GM19468 (cell line): ENCODE results near the gene ADGRG1.

Experiments used
- ATAC-seq: cut with Tn5 transposase; IDR thresholded peaks from one replicate; pipeline ENCODE4 v1.9.1; 2021; ENCODE audit warnings: mild to moderate bottlenecking, moderate library complexity, moderate number of reproducible peaks; ENCODE audit not compliant: unreplicated experiment; ENCODE audit errors: extremely low read depth

Gene ADGRG1

DNA sequence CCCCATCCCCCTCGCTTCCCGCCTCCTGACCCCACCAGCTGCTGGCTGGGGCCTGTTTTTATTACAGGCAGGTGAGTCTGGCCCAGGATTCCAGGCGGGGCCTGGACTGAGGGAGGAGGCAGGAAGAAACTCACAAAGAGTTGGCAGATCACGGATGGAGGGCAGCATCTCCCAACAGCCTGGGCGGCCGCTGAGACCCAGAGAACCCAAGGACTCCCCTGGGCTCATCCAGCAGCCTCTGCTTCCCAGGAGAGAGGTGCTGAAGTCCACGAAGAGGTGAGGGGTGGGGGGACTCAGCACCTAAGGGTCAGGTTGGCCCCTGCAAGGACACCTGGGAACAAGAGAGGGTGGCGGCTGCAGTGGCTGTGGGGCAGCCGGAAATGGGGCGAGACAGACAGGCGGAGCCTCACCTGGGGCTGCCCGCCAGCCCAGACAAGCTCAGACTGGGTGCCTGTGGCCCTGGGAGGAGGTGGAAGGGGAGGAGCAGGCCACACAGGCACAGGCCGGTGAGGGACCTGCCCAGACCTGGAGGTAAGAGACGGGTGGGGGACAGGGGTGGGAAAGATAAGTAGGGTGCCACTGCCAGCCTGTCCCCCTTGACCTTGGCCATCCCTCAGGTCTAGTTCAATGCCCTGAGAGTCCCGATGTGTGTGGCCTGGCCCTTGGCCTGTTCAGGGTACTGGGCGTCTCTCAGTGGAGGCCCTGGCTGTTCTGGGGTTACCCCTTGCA is 8.7 kb upstream of the ADGRG1 start:
- ATAC-seq: no peak

DNA sequence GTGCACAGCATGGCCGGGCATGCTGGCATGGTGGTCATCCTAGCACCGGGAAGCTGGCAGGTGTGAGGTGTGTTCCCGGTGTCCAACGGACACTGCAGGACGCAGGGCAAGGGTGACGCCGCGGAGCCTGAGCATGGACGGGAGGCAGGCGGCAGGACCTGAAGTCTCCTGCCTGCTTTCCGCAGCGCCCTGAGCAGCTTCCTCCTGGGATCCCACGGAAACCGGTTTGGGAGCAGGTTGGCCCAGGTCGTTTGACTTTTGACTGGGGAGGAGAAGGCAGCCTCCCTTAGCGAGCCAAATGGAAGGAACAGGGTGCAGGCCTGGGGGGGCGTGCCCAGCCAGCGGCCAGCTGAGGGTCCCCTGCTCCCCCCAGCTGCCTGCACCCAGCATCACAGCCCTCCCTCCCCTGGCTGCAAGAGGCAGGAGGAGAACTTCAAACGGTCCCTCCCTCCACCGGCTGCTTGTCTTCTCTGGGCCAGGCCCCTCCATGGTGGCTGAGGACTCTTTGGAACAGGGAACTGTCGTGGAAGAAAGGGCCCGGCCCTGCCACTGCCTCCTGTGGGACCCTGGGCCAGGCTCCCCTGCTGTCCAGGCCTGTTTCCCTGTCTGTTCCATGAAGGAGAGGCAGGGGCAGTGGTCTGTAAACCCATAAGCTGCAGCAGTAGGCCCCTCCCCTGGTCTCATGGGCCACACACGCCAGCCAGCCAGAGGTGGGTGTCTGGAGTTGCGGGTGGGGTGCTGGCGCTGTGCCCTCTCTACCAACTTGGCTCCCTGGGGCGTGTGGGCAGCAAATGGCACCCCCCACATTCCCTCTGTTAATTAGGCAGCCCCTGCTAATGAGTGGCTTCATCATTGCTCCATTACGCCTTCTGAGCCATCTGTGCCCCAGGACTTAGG is 7.8 kb upstream of the ADGRG1 start:
- ATAC-seq: no peak

GRCh38 chr16:57621521-57622271 is 6.7 kb upstream of the ADGRG1 start:
- ATAC-seq: no peak

GRCh38 chr16:57622361-57623250 is 5.8 kb upstream of the ADGRG1 start:
- no peak for ATAC-seq

GRCh38 chr16:57623251-57624043 is 5.0 kb upstream of the ADGRG1 start:
- ATAC-seq: no peak

GRCh38 chr16:57624044-57624688 is 4.3 kb upstream of the ADGRG1 start:
- ATAC-seq: no peak

DNA sequence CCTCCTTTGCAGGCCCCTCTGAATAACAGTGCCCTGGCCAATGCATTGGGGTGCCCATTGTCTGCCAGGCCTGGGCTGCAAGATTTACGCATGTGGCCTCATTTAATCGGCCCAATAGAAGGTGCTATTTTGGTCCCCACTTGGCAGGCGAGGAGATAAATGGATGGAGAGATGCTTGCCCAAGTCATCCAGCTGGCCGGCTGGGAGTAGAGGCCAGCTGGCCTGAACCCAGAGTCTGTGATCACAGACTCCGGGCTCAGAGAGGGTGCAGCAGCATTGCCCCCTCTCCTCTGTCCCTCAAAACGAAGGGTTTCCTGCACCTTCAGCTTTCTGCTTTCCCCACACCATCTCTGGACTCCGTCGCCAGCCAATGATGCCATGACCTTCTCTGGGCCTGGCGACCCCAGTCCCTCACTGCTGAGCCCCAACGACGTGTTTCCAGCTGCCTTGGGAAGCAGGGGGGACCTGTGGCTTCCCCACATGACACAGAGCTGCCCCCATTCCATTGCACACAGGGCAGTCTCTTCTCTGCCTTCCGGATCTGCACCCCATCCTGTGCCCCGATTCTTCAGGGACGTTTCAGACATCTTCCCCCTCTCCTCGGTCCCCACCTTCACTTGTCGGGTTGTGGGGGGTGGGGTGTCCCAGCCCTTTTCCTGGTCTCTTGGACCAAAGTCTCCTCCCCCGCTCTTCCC is 3.5 kb upstream of the ADGRG1 start:
- no peak for ATAC-seq

DNA sequence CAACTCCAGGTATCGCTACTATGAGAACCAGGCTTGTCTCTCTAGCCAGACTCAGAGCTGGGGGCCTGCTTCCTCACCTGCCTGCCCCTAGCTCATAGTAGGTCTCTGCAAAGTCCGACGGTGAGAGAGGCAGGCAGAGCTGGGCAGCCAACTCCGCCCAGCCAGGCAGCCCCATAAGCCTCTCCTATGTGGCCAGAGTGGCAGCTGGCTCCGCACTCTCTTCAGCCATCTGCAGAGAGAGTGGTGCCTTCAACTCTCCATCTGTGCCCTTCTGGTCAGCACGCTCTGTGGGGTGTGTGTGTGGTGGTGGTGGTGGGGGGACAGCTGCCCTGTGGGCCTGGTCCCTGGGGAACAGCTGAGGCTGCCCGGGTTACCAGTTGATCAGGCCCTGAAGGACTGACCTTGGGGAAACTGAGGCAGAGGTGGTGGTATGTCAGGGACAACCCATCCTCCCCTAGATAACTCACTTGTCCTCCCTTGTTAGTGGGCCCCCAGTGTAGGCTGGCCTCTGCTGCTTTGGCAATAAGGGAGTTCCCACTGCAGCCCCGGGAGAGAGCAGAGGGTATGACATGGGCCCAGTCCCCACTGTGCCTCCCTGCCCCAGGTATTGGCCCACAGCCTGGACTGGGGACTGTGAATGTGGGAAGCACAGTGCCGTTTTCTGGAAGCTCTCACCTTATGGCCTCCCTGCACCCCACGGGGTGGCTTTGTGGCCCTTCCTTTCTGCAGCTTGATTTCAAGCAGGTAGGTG is 1.8 kb upstream of the ADGRG1 start:
- no peak for ATAC-seq

GRCh38 chr16:57627184-57627871 is 1.1 kb upstream of the ADGRG1 start:
- no peak for ATAC-seq

GRCh38 chr16:57628783-57629293 is 408 bp downstream of the ADGRG1 start:
- no peak for ATAC-seq

GRCh38 chr16:57629516-57630406 is 1.3 kb downstream of the ADGRG1 start:
- no peak for ATAC-seq

DNA sequence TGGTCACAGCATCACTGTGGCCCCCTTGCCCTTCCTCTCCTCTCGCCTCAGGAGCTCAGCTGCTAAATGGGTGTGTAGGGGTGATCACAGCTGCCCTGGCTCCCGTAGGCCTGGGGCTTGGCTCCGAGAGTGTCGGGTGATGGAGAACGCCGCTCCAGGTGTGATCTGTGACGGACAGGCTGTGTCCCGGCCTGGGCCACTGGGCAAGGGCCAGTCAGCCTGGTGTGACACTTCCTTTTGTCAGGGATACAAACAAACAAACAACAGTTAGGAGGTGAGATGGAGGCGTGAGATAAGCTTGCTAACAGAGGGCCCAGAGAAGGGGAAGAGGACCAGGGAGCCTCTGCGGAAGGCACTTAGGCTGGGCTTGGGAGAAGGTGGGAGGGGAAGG is 2.0 kb downstream of the ADGRG1 start:
- no peak for ATAC-seq

GRCh38 chr16:57630931-57631845 is 2.8 kb downstream of the ADGRG1 start:
- ATAC-seq: no peak

DNA sequence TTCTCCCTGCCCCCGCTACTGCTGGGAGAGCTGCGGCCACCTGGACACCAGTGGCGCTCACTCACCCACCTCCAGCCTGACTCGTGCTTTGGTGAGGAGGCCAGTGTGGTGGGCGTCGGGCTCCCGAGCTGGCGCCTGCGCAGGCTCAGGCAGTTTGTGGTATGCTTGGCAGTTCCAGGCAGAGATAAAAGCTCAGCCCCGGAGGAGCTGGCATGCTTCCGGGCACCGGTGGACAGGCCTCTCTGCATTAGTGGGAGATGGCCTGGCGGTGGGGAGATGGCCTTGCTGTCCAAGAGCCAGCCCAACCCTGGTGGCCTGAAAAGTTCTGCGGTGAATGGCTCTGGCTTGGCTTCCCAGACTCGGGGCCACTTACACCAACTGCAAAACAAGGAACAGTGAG is 4.1 kb downstream of the ADGRG1 start:
- ATAC-seq: no peak
